B cell (primary cell): ENCODE results near the gene TUBB4A. TPM values are rescaled to one million over a fixed set of nuclear protein-coding genes. Genes with fewer than 3 reads are reported as not detected.

Source experiments
- ATAC-seq: fragments of 200-7000 bp; cut with Tn5 transposase; one replicate; pipeline ENCODE4 v1.10.0; 2021; ENCODE audit warnings: low read depth, mild to moderate bottlenecking, moderate number of reproducible peaks, moderate library complexity
- CTCF ChIA-PET: fragments of 350-600 bp; sonication (Branson Sonifier 250); formaldehyde crosslinking; loops from one replicate; lab custom pipeline; 2021; ENCODE audit warnings: antibody characterized with exemption, inconsistent platforms; lab: Charles Lee
- POLR2A ChIA-PET: fragments of 350-600 bp; sonication (Branson Sonifier 250); formaldehyde crosslinking; loops from one replicate; lab custom pipeline; 2021; ENCODE audit warnings: antibody characterized with exemption; lab: Charles Lee
- DNase-seq: peaks from one replicate; pipeline ENCODE4 v3.0.0; 2013
- H2AFZ ChIP-seq: 2 replicates; pipeline ENCODE4 v1.6.1; 2012; ENCODE audit warnings: mild to moderate bottlenecking, low read depth, low read length; ENCODE audit not compliant: insufficient read depth, poor library complexity, severe bottlenecking
- H3K27ac ChIP-seq, 2 donors: 1 replicate in 1 of 2; 2 replicates in 1 of 2; pipeline ENCODE4 v1.5.1; 2012 to 2013; ENCODE audit warnings: low read length in 2 of 2, mild to moderate bottlenecking in 2 of 2, moderate library complexity in 1 of 2
- H3K27me3 ChIP-seq, 4 experiments: fragments of 200-600 bp in 1 of 4; sonication (generic) in 1 of 4; replicated peaks in 1 of 4; 1 replicate in 2 of 4; 2 replicates in 2 of 4; pipeline versions ENCODE4 v1.6.1 to v1.7.0; 2013 to 2016; ENCODE audit warnings: low read length in 3 of 4, mild to moderate bottlenecking in 2 of 4, mixed read lengths in 1 of 4, moderate library complexity in 1 of 4; ENCODE audit not compliant: insufficient read depth in 4 of 4, control insufficient read depth in 3 of 4; ENCODE audit errors: control extremely low read depth in 1 of 4
- H3K36me3 ChIP-seq, 2 experiments: replicated peaks in 1 of 2; 1 replicate in 1 of 2; 2 replicates in 1 of 2; pipeline versions ENCODE4 v1.6.1 to v1.7.1; 2013; ENCODE audit warnings: low read length in 1 of 2; ENCODE audit not compliant: insufficient read depth in 2 of 2, control insufficient read depth in 1 of 2; ENCODE audit errors: control extremely low read depth in 1 of 2, extremely low read depth in 1 of 2
- H3K4me1 ChIP-seq, 2 donors: fragments of 200-600 bp in 1 of 2; sonication (generic) in 1 of 2; 1 replicate in 1 of 2; 2 replicates in 1 of 2; pipeline versions ENCODE4 v1.5.1 to v1.6.1; 2013 to 2017; ENCODE audit warnings: low read length in 2 of 2; ENCODE audit not compliant: control insufficient read depth in 2 of 2, insufficient read depth in 2 of 2
- H3K4me2 ChIP-seq: replicated peaks from 2 replicates; pipeline ENCODE3; 2012; ENCODE audit warnings: mild to moderate bottlenecking, low read depth, low read length; ENCODE audit not compliant: poor library complexity, severe bottlenecking
- H3K4me3 ChIP-seq, 5 experiments: fragments of 200-600 bp in 1 of 5; sonication (generic) in 1 of 5; 1 replicate in 3 of 5; 2 replicates in 2 of 5; pipeline versions ENCODE4 v1.5.1 to v1.7.0; 2011 to 2016; ENCODE audit warnings: low read length in 4 of 5, mild to moderate bottlenecking in 4 of 5, low read depth in 2 of 5, control low read depth in 1 of 5, moderate library complexity in 1 of 5; ENCODE audit not compliant: insufficient read depth in 1 of 5; ENCODE audit errors: control extremely low read depth in 1 of 5, extremely low read depth in 1 of 5
- H3K79me2 ChIP-seq: fragments of 200-600 bp; sonication (generic); one replicate; pipeline ENCODE4 v1.6.0; 2016; ENCODE audit warnings: low read length; ENCODE audit not compliant: control insufficient read depth, insufficient read depth
- H3K9ac ChIP-seq: fragments of 200-600 bp; sonication (generic); 2 replicates; pipeline ENCODE4 v1.6.1; 2017; ENCODE audit warnings: mild to moderate bottlenecking, low read length, moderate library complexity
- H3K9me3 ChIP-seq, 3 donors: one replicate each; pipeline versions ENCODE4 v1.6.1 to v1.7.1; 2013; ENCODE audit warnings: low read length in 2 of 3; ENCODE audit not compliant: control insufficient read depth in 2 of 3, insufficient read depth in 1 of 3; ENCODE audit errors: control extremely low read depth in 1 of 3
- H4K20me1 ChIP-seq: 2 replicates; pipeline ENCODE4 v1.6.0; 2012; ENCODE audit warnings: mild to moderate bottlenecking, low read length; ENCODE audit not compliant: insufficient read depth, control insufficient read depth, poor library complexity, severe bottlenecking
- H3K27ac Mint-ChIP-seq: one replicate; pipeline ENCODE4 v1.8.0; 2021; ENCODE audit warnings: mixed read lengths
- H3K27me3 Mint-ChIP-seq: one replicate; pipeline ENCODE4 v1.8.0; 2021; ENCODE audit warnings: mixed read lengths
- H3K4me1 Mint-ChIP-seq: one replicate; pipeline ENCODE4 v1.8.0; 2021; ENCODE audit warnings: mixed read lengths
- H3K4me3 Mint-ChIP-seq: one replicate; pipeline ENCODE4 v1.8.0; 2021; ENCODE audit warnings: mixed read lengths
- H3K9me3 Mint-ChIP-seq: one replicate; pipeline ENCODE4 v1.8.0; 2022; ENCODE audit warnings: mixed read lengths; ENCODE audit not compliant: insufficient read depth
- EZH2 ChIP-seq: IDR thresholded peaks from 2 replicates; pipeline ENCODE4 v1.6.1; 2012; ENCODE audit warnings: borderline replicate concordance, low read depth, mild to moderate bottlenecking, moderate library complexity, low read length; ENCODE audit not compliant: insufficient read depth, poor library complexity, severe bottlenecking
- WGBS: methylation state at CpG from one replicate; pipeline ENCODE4 v1.1.5; 2013; ENCODE audit warnings: missing lambda C conversion rate; ENCODE audit not compliant: insufficient coverage; 5-methylcytosine and 5-hydroxymethylcytosine counted together
- intact Hi-C: fragments of 100-400 bp; cut with micrococcal nuclease; formaldehyde crosslinking; loops from one replicate; pipeline ENCODE4 v1.10.0; 2022
- polyA plus RNA-seq: library from polyadenylated mRNA; depleted of rRNA; stranded (reverse); fragments of >200 nt; gene quantifications from 2 replicates; pipeline ENCODE4 v1.2.3, GENCODE V29; 2012
- total RNA-seq, 2 donors: library from RNA; stranded (reverse); fragments of 120-200 nt in 1 of 2; gene quantifications; 1 replicate in 1 of 2; 2 replicates in 1 of 2; pipeline versions ENCODE4 v1.2.3 to v1.2.4, GENCODE V29; 2013 to 2022
- TF ChIP-seq, protein P1 (sequence below): fragments of 200-600 bp; IDR thresholded peaks from one replicate; pipeline ENCODE4 v1.8.0; 2022; ENCODE audit warnings: antibody characterized with exemption, mild to moderate bottlenecking

TUBB4A gene
- total and polyA plus RNA-seq, 2 donors (not counting 1 experiment from before 2014, with no cell fraction given) = 3.9 to 21.9 TPM

DNA sequence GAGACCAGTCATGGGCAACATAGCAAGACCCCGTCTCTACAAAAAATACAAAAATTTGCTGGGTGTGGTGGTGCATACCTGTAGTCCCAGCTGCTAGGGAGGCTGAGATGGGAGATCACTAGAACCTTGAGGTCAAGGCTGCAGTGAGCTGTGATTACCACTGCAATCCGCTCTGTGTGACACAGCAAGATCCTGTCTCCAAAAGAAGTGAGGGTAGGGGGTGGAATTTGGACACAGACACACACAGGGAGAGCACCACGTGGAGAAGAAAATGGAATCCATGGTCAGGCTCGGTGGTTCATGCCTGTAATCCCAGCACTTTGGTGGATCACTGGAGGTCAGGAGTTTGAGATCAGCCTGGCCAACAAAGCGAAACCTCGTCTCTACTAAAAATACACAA, 37.4 kb upstream of the TUBB4A start:
- Histone ChIP-seq H3K4me3 (no peak overlapping the region), H4K20me1 (no peaks in the 10 kb centered on the region), H3K36me3 (no peaks in the 10 kb centered on the region), H3K27me3 (no peaks in the 10 kb centered on the region), H3K79me2 (no peaks in the 10 kb centered on the region), H3K27ac (no peak overlapping the region), H3K9me3 (peaks cover 0 to 16% (median 3%) of the 10 kb centered on the region in 3 donors), H2AFZ (no peak overlapping the region), H3K4me1 (peaks cover 15 to 31% of the 10 kb centered on the region in 2 donors), H3K9ac (no peak overlapping the region), H3K4me2 (no peak overlapping the region)
- 92% methylated on average over 6 of the region's 6 CpGs for WGBS
- H3K4me1 Mint-ChIP-seq = peaks cover 30% of the 10 kb centered on the region
- intact Hi-C loops = loop anchor here (5.0 kb wide), 1 partner anchor 198 kb away; the partner anchor contains the start of genes GPR108 and TRIP10
- no peaks in the 10 kb centered on the region for H3K9me3 Mint-ChIP-seq
- no peak for ATAC-seq
- no peak overlapping the region for H3K4me3 Mint-ChIP-seq
- DNase-seq = no peak
- no peak for TF ChIP-seq EZH2
- TF ChIP-seq, protein P1, sequence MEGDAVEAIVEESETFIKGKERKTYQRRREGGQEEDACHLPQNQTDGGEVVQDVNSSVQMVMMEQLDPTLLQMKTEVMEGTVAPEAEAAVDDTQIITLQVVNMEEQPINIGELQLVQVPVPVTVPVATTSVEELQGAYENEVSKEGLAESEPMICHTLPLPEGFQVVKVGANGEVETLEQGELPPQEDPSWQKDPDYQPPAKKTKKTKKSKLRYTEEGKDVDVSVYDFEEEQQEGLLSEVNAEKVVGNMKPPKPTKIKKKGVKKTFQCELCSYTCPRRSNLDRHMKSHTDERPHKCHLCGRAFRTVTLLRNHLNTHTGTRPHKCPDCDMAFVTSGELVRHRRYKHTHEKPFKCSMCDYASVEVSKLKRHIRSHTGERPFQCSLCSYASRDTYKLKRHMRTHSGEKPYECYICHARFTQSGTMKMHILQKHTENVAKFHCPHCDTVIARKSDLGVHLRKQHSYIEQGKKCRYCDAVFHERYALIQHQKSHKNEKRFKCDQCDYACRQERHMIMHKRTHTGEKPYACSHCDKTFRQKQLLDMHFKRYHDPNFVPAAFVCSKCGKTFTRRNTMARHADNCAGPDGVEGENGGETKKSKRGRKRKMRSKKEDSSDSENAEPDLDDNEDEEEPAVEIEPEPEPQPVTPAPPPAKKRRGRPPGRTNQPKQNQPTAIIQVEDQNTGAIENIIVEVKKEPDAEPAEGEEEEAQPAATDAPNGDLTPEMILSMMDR = no peak
- no peak overlapping the region for H3K27ac Mint-ChIP-seq
- POLR2A ChIA-PET = interaction anchor here (0.8 kb wide), 1 partner anchor 17 kb away, joined by 3 read pairs; no protein-coding TSS in a partner anchor
- peaks cover 5% of the 10 kb centered on the region for H3K27me3 Mint-ChIP-seq
- CTCF ChIA-PET = interaction anchor here (0.6 to 0.7 kb wide), 2 partner anchors 32 to 317 kb away, joined by 3 to 4 read pairs; no protein-coding TSS in a partner anchor

DNA sequence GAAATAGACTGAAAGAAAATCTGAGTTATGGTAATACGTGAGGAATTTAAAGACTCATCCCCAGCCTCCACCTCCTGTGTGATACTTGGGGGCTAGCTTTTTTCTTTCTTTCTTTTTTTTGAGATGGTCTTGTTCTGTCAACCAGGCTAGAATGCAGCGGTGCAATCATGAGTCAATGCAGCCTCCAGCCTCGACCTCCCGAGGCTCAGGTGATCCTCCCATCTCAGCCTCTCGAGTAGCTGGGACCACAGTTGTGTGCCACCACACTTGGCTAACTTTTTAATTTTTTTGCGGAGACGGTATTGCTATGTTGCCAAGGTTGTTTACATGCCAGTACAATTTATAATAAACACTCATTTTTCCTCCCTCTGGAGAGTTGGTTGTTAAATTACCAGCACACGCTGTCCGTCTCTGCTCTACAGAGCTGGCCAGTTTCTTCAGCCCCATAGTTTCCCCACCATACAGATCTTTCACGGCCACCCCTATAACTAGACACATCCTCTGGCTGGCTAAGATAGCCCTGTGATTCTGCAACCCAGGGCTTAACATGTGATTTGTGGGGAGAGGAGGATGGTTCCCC, 33.5 kb upstream of the TUBB4A start:
- Histone ChIP-seq H3K9me3 (peaks cover 0 to 21% (median 3%) of the 10 kb centered on the region in 3 donors), H3K27ac (peak overlapping the region in 1 of 2 donors; percentile 56), H3K36me3 (no peaks in the 10 kb centered on the region), H2AFZ (no peak overlapping the region), H4K20me1 (peaks cover 5% of the 10 kb centered on the region), H3K79me2 (no peaks in the 10 kb centered on the region), H3K4me2 (peak overlapping the region; percentile 31), H3K4me3 (no peak overlapping the region), H3K4me1 (peaks cover 37 to 54% of the 10 kb centered on the region in 2 donors), H3K9ac (no peak overlapping the region), H3K27me3 (peaks cover 0 to 15% (median 7%) of the 10 kb centered on the region in 4 experiments)
- CTCF ChIA-PET = interaction anchor here (0.5 to 1.9 kb wide), 8 partner anchors 13 to 65 kb away, joined by 3 to 8 read pairs (median 6); no protein-coding TSS in a partner anchor
- WGBS = 95% methylated on average over 6 of the region's 10 CpGs
- DNase-seq (peak; percentile 32), ATAC-seq (no peak)
- Mint-ChIP-seq H3K4me3 (peak overlapping the region; percentile 52), H3K9me3 (no peaks in the 10 kb centered on the region), H3K27me3 (peaks cover 5% of the 10 kb centered on the region), H3K27ac (peak overlapping the region; percentile 86), H3K4me1 (peaks cover 46% of the 10 kb centered on the region)
- POLR2A ChIA-PET = interaction anchor here (0.8 to 2.9 kb wide), 5 partner anchors 9 to 203 kb away, joined by 3 to 14 read pairs (median 3); no protein-coding TSS in a partner anchor
- TF ChIP-seq, protein P1 = no peak
- TF ChIP-seq EZH2 = no peak
- intact Hi-C loops = loop anchor here (2.0 to 5.0 kb wide), 2 partner anchors 53 to 202 kb away; partner anchors contain the start of genes GPR108 and TRIP10
